HepG2 (cell line): ENCODE results near the gene U2AF1L4. TPM values are rescaled to one million over a fixed set of nuclear protein-coding genes. Genes with fewer than 3 reads are reported as not detected.

Source experiments
- ATAC-seq: fragments of 200-7000 bp; cut with Tn5 transposase; 3 replicates; pipeline ENCODE4 v1.9.1; 2020; ENCODE audit warnings: mild to moderate bottlenecking, moderate library complexity
- BruUV-seq: library from RNA; stranded (reverse); fragments of 400-500 nt; replicated peaks from 2 replicates; lab custom pipeline; 2021; lab: Mats Ljungman, UMichigan
- CTCF ChIA-PET: fragments of 300-600 bp; formaldehyde crosslinking; extraction: SDS; loops from one replicate; lab custom pipeline; 2021; ENCODE audit warnings: low total read pairs, inconsistent platforms, low intra/inter-chr PET ratio; lab: Yijun Ruan, JAX
- POLR2A ChIA-PET: fragments of 350-600 bp; sonication (Branson Sonifier 250); formaldehyde crosslinking; loops from one replicate; lab custom pipeline; 2020; ENCODE audit warnings: antibody characterized with exemption, inconsistent platforms; lab: Yijun Ruan, JAX
- DNase-seq: peaks from one replicate; pipeline ENCODE4 v3.0.0-alpha.2; 2015; ENCODE audit warnings: low spot score
- FAIRE-seq: peaks from 3 replicates; lab custom pipeline; 2011; peaks lifted over from hg19 to GRCh38; lab: Jason Lieb, UNC
- H2AFZ ChIP-seq: one replicate; pipeline ENCODE4 v1.6.1; 2011; ENCODE audit warnings: low read length, inconsistent platforms
- H3K27ac ChIP-seq: fragments of 300-600 bp; 3 replicates; pipeline ENCODE4 v1.8.0; 2011; ENCODE audit warnings: mixed run types, mild to moderate bottlenecking, mixed read lengths, low read length, inconsistent platforms; ENCODE audit not compliant: insufficient read depth; ENCODE audit errors: extremely low read length
- H3K27me3 ChIP-seq, 2 experiments: fragments of 200-600 bp in 1 of 2; 2 replicates in 1 of 2; 3 replicates in 1 of 2; pipeline versions ENCODE4 v1.6.0 to v1.8.0; 2011; ENCODE audit warnings: low read length in 2 of 2, mild to moderate bottlenecking in 2 of 2, moderate library complexity in 2 of 2, inconsistent platforms in 1 of 2; ENCODE audit not compliant: insufficient read depth in 2 of 2, control insufficient read depth in 1 of 2
- H3K36me3 ChIP-seq, 2 experiments: fragments of 200-600 bp in 1 of 2; replicated peaks in 1 of 2; 2 replicates in 1 of 2; 3 replicates in 1 of 2; pipeline versions ENCODE4 v1.5.1 to v1.8.0; 2011; ENCODE audit warnings: low read length in 2 of 2, inconsistent platforms in 1 of 2; ENCODE audit not compliant: insufficient read depth in 2 of 2, control insufficient read depth in 1 of 2
- H3K4me1 ChIP-seq: 2 replicates; pipeline ENCODE4 v1.5.1; 2012; ENCODE audit warnings: low read length, inconsistent platforms; ENCODE audit not compliant: insufficient read depth
- H3K4me2 ChIP-seq: 2 replicates; pipeline ENCODE4 v1.6.0; 2011; ENCODE audit warnings: low read depth, low read length, inconsistent platforms
- H3K4me3 ChIP-seq, 3 experiments: fragments of 200-600 bp in 1 of 3; sonication (generic), shearing (Covaris generic) in 1 of 3; replicated peaks in 1 of 3; 2 replicates each; pipeline ENCODE4 v1.5.1; 2011 to 2016; ENCODE audit warnings: low read length in 3 of 3, inconsistent platforms in 2 of 3, low read depth in 2 of 3, mild to moderate bottlenecking in 2 of 3, control low read depth in 1 of 3, mixed read lengths in 1 of 3; ENCODE audit not compliant: insufficient read depth in 1 of 3
- H3K79me2 ChIP-seq: one replicate; pipeline ENCODE4 v1.6.1; 2011; ENCODE audit warnings: low read length, inconsistent platforms; ENCODE audit not compliant: insufficient read depth
- H3K9ac ChIP-seq: 2 replicates; pipeline ENCODE4 v1.6.0; 2011; ENCODE audit warnings: mild to moderate bottlenecking, low read depth, low read length, inconsistent platforms; ENCODE audit not compliant: insufficient read depth
- H3K9me3 ChIP-seq: 2 replicates; pipeline ENCODE4 v1.5.1; 2012; ENCODE audit warnings: mild to moderate bottlenecking, low read length
- H4K20me1 ChIP-seq: 2 replicates; pipeline ENCODE4 v1.6.0; 2011; ENCODE audit warnings: inconsistent platforms, mild to moderate bottlenecking, low read length, moderate library complexity; ENCODE audit not compliant: insufficient read depth
- FOXO4 ChIP-seq: sonication (generic); formaldehyde crosslinking; conservative IDR thresholded peaks from 2 replicates; pipeline ENCODE4 v1.8.1; 2023; ENCODE audit warnings: missing genetic modification reagents
- WGBS: methylation state at CpG from one replicate; pipeline ENCODE4 v1.1.6; 2017; ENCODE audit warnings: low lambda C conversion rate; 5-methylcytosine and 5-hydroxymethylcytosine counted together
- in situ Hi-C: cut with HindIII; loops from 2 replicates; pipeline ENCODE4 v1.10.0; 2017; ENCODE audit warnings: low pct_unique_long_range_greater_than_20kb; ENCODE audit not compliant: extremely low pct_ligation_motif_present
- intact Hi-C: fragments of 100-400 bp; cut with micrococcal nuclease; formaldehyde crosslinking; loops from one replicate; pipeline ENCODE4 v1.10.0; 2022; ENCODE audit not compliant: unreplicated experiment
- polyA plus RNA-seq, 8 experiments: library from polyadenylated mRNA; depleted of rRNA in 3 of 8; stranded (reverse) in 7 of 8; unstranded in 1 of 8; fragments of >200 nt; fragmentation: Illumina TruSeq in 4 of 8; extraction: Trizol in 4 of 8; gene quantifications; 2 replicates each; pipeline versions ENCODE4 v1.2.1 to v1.2.3, GENCODE V29; 2011 to 2016; ENCODE audit warnings: low read depth in 4 of 8, missing spikeins in 1 of 8, mixed read lengths in 1 of 8; ENCODE audit not compliant: insufficient read depth in 1 of 8
- total RNA-seq, 5 experiments: library from RNA; depleted of rRNA; stranded (reverse); fragments of >200 nt; fragmentation: Illumina TruSeq; extraction: Trizol; gene quantifications; 2 replicates each; pipeline ENCODE4 v1.2.3, GENCODE V29; 2016; ENCODE audit warnings: low read depth in 1 of 5
- TF ChIP-seq, protein P1 (sequence below): sonication (generic); formaldehyde crosslinking; IDR thresholded peaks from 2 replicates; pipeline ENCODE4 v1.4.0; 2020; ENCODE audit warnings: missing genetic modification reagents

Gene U2AF1L4
- total and polyA plus RNA-seq, 2 of the 13 experiments (the other 11 are each of a cell fraction or from before 2014, with no cell fraction given): 7.9 to 15.4 TPM

DNA sequence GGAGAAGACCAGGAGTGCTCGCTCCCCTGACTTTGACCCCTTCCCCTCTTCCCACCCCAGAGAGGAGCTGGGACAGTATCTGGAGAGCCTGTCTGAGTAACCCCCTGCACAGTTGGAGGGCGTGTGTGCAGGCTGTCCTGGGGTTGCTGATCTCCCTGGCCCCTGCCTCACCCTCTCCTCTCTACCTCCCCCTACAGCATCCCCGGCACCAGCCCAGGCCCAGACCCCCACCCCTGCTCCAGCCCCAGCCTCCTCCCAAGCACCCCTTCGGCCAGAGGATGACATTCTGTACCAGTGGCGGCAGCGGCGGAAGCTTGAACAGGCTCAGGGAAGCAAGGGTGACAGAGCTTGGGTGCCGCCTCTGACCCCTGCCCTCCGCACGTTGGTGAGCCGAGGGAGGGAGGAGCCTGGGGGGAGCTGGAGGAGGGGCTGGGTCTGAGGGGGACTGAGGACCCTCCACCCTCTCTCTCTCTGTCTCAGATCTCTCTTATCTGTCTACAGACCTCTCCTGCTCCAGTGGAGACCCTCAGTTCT, 21.4 kb upstream of the U2AF1L4 start:
- Histone ChIP-seq H3K27me3 (no peaks in the 10 kb centered on the region), H4K20me1 (no peaks in the 10 kb centered on the region), H3K4me1 (peaks cover 20% of the 10 kb centered on the region; the same call in 1 of the 2 replicates), H3K79me2 (no peaks in the 10 kb centered on the region), H3K4me3 (no peak overlapping the region), H2AFZ (no peak overlapping the region), H3K9ac (no peak overlapping the region), H3K27ac (no peak overlapping the region), H3K36me3 (peaks cover 4 to 15% of the 10 kb centered on the region in 2 experiments; a peak in 4 of 5 replicates), H3K4me2 (no peak overlapping the region), H3K9me3 (no peaks in the 10 kb centered on the region)
- no TSS peak for BruUV-seq
- peak; percentile 8; the same call in 2 of the 3 replicates for ATAC-seq
- no peak for DNase-seq
- CTCF ChIA-PET: no interaction called here
- POLR2A ChIA-PET: interaction anchor here (1.1 kb wide), 1 partner anchor 9 kb away, joined by 3 read pairs; no protein-coding TSS in a partner anchor
- no peak for FAIRE-seq
- WGBS: 88% methylated on average over 10 of the region's 11 CpGs
- intact Hi-C loops (no loop called here), in situ Hi-C loops (no loop called here)
- TF ChIP-seq, protein P1, sequence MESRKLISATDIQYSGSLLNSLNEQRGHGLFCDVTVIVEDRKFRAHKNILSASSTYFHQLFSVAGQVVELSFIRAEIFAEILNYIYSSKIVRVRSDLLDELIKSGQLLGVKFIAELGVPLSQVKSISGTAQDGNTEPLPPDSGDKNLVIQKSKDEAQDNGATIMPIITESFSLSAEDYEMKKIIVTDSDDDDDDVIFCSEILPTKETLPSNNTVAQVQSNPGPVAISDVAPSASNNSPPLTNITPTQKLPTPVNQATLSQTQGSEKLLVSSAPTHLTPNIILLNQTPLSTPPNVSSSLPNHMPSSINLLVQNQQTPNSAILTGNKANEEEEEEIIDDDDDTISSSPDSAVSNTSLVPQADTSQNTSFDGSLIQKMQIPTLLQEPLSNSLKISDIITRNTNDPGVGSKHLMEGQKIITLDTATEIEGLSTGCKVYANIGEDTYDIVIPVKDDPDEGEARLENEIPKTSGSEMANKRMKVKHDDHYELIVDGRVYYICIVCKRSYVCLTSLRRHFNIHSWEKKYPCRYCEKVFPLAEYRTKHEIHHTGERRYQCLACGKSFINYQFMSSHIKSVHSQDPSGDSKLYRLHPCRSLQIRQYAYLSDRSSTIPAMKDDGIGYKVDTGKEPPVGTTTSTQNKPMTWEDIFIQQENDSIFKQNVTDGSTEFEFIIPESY (CRISPR knock-in tag): peak; percentile 63; the same call in 1 of the 2 replicates
- no peak for TF ChIP-seq FOXO4
